CD4-positive, alpha-beta T cell treated with Interleukin-2 at 100 ng/mL for 4 hours (primary cell): ENCODE results near the gene FHOD1.

Source experiments
- DNase-seq: peaks from one replicate; pipeline ENCODE4 v3.0.0-alpha.2; 2020; ENCODE audit warnings: low spot score

Gene FHOD1

GRCh38 chr16:67248401-67249177 lies 1.3 kb upstream of the FHOD1 start, which contains the start of gene SLC9A5:
TSS of gene SLC9A5 (plus strand) at chr16:67248979. CDS start at chr16:67249015, 36 bp downstream.
- peak; percentile 7 for DNase-seq

- no peak for DNase-seq
Measured at GRCh38 chr16:67248073-67248400, 756 bp upstream of the FHOD1 start.

GRCh38 chr16:67246756-67247191 lies 507 bp downstream of the FHOD1 start:
- DNase-seq = no peak

GRCh38 chr16:67246081-67246755 lies 1.1 kb downstream of the FHOD1 start:
- DNase-seq = peak; percentile 42

GRCh38 chr16:67245674-67246080 lies 1.6 kb downstream of the FHOD1 start:
- DNase-seq = no peak

- DNase-seq = no peak
Measured at GRCh38 chr16:67245186-67245585, 2.1 kb downstream of the FHOD1 start.

GRCh38 chr16:67244387-67245185 lies 2.7 kb downstream of the FHOD1 start:
- peak; percentile 91 for DNase-seq

- no peak for DNase-seq
Measured at GRCh38 chr16:67243481-67243880, 3.8 kb downstream of the FHOD1 start.

- no peak for DNase-seq
Measured at GRCh38 chr16:67242138-67242730, 5.0 kb downstream of the FHOD1 start.

GRCh38 chr16:67241008-67241900 lies 6.0 kb downstream of the FHOD1 start:
- DNase-seq = no peak

- no peak for DNase-seq
Measured at GRCh38 chr16:67240506-67240905, 6.8 kb downstream of the FHOD1 start.

GRCh38 chr16:67238806-67239470 lies 8.3 kb downstream of the FHOD1 start:
- DNase-seq = no peak

- DNase-seq = no peak
Measured at GRCh38 chr16:67238278-67238575, 9.1 kb downstream of the FHOD1 start.

- DNase-seq = no peak
Measured at GRCh38 chr16:67237396-67238277, 9.6 kb downstream of the FHOD1 start.

- DNase-seq = peak; percentile 75
Measured at GRCh38 chr16:67236563-67237395, 10.5 kb downstream of the FHOD1 start.

- peak; percentile 73 for DNase-seq
Measured at GRCh38 chr16:67235816-67236562, 11.3 kb downstream of the FHOD1 start.

GRCh38 chr16:67234180-67234597 lies 13.1 kb downstream of the FHOD1 start:
- DNase-seq = no peak

GRCh38 chr16:67233596-67233995 lies 13.7 kb downstream of the FHOD1 start:
- DNase-seq = no peak
